HG02870 (cell line): ENCODE data around the gene KCTD1.
"Not testable (repeated sequence)": the region's sequence is repeated elsewhere in the genome, so short reads cannot be mapped to it uniquely, and the experiment has no call there.

Experiments
- ATAC-seq: cut with Tn5 transposase; IDR thresholded peaks from one replicate; pipeline ENCODE4 v1.9.1; 2021; ENCODE audit warnings: mild to moderate bottlenecking, moderate library complexity; ENCODE audit not compliant: unreplicated experiment

The KCTD1 gene

DNA sequence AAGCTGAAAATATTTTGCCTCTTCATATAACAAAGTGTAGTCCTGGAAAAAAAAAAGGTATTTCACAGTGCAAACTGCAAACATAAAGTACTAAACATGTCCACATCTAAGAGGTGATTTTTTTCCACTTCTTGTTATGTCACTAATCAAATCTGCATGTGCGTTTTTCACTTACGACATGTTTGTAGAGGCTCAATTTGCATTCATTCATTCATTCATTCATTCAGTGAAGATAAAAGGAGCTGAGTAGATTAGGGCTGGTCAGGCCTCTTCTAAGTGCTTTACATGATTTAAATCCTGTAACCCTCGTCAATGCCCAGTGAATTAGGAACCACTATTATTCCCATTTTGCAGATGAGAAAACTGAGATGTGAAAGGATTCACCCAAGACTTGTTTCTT lies 88.5 kb downstream of the KCTD1 start:
- ATAC-seq, result no peak

DNA sequence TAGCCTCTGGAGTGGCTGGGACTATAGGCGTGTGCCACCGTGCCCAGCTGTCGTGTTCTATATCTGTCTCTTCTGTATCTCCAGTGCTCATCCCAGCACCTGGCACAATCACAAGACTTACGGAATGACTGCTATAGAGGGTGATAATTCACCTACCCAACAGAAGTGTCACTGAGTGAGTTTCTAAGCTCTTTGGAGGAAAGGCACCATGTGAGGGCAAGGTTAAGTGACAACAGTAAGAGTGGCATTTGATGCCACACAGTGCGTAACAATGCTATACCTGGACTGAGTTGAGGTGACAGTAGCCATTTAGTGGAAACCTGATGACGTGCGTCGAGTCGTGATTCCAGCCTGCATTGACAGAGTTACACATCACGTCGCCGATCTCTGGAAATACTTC lies 89.0 kb downstream of the KCTD1 start:
- ATAC-seq, result no peak

DNA sequence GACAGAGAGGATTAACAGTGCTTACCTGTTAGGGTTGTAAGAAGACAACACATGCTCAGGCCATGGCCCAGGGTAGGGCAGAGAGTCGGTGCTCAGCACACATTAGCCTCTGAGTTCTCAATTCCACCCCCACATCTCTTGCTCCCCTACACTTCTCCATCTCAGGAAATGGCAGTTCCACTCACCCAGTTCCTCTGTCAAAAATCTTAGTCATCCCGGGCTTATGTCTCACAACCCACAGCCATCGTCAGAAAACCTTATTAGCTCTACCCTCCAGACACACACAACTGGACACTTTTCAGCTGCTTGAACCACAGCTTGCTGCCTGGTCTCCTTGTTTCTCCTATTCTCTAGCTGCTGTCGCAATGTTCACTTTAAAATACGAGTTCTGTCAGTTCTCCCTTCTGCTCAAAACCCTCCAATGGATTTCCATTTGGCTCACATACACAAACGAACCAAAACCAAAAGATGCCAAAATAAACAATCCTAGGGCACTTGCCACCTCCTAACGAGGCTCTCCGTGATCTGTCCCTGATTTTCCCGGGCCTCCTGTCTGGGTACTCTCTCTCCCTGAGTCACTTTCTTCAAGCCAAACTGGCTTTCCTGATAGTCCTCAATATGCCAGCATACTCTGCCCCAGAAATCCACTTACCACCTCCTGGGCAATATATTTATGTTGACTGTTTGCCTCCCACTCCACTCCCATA lies 89.7 kb downstream of the KCTD1 start:
- ATAC-seq, result peak; percentile 78

DNA sequence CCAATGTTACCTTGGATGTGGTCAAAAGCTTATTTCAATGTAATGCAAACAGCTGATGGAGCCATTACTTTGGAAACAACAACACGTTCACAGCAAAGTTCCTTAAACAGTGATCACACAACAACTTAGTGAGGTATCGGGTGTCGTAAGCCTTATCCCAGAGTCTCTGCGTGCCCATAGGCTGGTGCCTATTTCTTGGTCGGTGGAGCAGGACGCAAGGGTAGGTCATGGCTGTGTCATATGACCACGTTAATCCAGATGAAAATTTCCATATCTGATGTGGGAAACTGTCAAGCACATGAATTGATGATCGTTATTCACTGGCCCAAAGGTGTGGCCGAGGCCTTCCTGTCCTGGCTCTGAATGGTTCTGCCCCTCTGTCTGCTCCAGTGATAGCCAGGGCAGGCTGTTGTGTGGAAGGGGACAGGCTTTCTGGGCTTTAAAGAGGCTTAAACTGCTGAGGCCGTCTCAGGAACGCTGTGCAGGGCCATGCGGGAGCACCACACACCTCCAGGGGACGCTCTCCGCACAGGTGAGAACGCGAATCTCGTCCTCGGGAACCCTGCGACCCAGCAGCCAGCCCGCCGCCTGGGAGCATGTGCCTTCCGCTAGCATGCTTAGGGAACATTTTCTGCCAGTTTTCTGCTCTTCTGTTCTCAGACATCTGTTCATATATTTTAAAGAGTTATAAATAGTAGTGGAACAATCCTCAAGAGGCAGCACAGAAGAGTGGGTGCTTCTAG lies 90.6 kb downstream of the KCTD1 start:
- no peak for ATAC-seq

DNA sequence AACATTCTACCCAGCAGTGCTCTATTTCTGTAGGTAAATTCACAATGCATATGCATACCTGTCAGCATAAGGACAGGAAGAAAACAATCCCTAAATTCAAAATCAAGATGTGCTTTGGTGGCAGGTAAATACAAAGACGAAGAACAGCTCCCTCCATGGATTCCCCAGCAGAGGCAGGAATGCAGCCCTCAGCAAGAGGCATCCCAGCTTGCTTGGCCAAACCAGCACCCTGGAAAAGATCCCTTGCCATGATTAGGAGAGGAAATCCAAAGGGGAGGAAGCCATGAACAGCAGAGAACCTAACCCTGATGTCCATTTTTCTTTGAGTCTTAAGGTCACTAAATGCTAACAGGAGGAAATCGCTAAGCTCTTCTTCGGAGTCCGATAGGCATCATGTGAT lies 91.2 kb downstream of the KCTD1 start:
- no peak for ATAC-seq

DNA sequence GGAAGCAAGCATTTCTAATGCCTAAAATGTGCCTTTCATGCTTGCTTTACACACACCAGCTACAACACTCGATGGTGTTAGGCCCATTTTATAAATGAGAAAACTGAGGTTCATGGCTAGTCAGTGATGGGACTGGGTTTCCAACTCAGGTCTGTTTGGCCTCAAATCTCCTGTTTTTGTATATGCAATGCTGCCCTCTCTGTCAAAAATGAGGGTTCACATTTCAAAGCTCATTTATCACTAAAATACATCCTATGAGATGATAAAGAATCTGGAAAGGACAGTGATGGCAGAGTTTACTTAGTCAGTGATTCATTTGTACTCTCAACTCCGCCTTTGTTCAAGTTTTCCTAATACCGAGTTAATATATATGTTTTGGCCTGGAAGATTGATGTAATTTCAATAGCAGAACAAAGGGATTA lies 92.3 kb downstream of the KCTD1 start:
- ATAC-seq, result no peak

DNA sequence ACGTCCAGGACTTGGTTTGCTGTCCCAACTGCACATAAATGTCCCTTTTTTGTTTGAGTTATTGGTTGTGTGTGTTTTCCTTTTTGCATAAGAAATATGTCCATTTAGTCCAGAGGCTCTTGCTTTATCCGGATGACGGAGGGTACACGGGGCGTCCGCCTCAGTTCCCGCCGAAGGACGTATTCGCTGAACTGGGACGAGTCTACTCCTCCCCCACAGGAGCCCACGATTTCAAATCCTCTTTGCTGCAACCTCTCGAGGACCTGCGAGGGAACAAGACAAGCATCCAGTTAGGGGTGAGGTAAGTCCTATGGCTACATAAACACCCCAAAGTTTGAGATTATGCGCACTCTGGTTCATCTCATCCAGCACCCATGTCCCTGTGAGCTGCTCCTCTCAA lies 92.7 kb downstream of the KCTD1 start:
- ATAC-seq, result no peak

DNA sequence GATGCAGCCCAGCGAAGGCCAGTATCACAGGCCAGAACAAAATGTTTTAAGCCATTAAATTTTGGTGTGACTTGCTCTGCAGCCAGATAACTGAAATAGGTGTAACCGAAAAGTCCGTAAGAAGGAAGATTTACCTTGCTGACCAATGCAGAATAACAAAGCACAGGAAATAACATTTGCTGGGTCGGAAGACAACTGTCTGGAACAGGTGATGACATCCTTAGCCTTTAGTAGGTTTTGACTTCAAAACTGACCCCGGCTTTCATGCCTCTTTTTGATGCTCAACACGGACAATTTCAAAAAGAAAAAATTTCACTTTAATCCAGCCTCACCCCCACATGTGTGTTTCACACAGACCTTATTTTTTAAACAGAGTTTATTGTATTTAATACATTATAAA lies 93.7 kb downstream of the KCTD1 start:
- no peak for ATAC-seq

DNA sequence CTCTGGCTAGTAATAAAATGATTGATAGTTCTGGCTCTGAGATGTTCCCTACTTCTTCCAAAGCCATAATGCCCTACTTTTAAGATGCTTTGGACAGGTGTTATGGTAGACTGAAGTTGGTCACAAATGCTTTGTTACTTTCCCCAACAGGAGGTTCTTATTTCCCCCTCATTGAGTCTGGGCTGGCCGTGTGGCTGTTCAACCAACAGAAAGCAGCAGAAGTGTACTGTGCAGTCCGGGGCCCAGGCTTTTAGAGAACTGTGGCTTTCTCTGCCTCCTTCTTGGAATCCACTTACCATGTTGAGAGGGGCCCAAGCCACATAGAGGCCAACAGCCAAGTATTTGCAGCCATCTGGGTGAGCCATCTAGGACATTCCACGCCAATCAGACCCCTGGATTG lies 94.2 kb downstream of the KCTD1 start:
- no peak for ATAC-seq

DNA sequence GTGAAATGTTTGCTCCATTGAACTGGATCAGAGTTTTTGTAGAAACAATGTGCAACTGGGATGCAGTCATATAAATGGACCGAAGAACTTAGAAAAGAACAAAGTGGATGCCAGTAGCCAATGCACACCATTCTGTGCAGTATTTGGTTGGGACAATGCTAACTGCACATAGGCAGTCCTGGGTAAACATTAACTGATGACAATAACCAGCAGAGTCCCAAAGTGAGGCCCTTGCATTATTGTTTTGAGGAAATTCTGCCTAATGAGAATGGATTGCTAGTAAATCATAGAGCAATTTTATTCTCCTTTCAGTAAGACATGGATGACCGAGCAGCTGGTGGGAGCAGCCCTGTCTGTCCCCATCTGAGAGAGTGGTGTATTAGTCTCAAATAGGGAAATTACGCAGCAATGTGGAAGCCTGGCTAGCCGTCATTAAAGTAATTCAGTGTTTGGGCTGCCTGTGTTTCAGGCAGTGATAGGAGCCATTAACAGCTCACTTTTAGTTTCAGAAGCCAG lies 94.9 kb downstream of the KCTD1 start:
- ATAC-seq, result no peak

DNA sequence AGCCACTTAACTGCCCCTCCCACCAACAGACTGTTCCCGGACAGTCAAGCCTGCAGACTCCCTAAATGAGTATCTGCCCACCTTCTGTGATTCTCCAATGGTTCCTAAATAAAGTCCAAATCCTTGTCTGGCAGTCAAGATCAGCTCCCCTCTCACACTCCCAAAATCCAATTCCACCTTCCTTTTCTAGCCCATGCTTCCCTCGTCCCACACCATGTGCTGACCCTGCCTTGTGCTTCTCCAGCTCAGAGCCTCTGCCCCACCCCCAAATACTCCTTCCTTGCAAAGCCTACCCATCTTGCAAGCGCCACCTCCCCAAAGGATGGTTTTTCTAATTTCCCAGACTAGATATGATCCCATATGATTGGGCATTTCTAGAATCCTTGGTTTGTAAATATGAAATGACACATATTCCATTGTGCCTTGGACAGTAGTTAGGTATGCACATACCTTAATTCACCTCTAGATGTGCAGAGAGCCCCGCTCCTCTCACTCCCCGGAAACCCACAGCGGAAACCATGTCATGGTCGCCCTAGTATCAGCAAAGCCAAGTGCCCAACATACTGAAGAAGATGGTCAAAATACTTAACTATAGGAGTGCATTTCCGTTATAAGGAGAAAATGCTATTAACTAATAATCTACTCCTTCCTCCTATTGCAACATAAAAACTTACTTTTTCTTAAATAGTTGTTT lies 97.2 kb downstream of the KCTD1 start:
- ATAC-seq, result no peak

DNA sequence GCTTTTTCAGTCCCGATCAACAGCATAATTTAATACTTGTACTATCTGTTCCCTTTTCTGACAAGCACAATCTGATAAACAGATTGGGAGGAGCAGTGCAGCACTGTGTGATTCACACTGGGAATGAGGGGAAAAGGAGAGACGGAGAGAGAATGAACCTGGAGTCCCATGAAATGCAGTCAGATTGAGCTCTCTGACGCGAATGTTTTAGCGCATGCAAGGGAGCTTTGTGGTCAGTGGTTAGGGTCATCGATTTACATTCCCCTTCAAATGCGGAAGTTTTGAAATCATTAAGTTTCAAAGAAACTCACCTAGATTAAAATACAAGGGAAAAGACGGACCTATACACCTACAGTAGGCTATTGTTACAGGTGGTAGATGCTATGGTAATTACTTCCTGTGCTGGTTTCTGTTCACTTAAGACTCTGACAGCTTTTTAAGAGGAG lies 99.6 kb downstream of the KCTD1 start:
- ATAC-seq, result peak; percentile 75

DNA sequence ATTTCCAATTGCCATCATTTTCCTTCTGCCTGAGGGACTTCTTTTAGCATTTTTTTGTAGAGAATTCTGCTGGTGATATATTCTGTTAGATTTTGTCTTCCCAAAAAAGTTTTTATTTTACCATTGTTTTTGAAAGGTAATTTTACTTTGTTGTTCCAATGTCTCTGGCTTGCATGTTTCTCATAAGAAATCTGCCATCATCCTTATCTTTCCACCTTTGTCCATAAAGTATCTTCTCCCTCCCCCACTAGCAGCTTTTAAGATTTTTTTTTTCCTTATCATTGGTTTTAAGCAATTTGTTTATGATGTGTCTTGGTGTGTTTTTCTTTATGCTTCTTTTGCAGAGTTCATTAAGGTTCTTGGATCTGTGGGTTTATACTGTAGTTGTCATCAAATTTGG lies 104.5 kb downstream of the KCTD1 start:
- no peak for ATAC-seq

DNA sequence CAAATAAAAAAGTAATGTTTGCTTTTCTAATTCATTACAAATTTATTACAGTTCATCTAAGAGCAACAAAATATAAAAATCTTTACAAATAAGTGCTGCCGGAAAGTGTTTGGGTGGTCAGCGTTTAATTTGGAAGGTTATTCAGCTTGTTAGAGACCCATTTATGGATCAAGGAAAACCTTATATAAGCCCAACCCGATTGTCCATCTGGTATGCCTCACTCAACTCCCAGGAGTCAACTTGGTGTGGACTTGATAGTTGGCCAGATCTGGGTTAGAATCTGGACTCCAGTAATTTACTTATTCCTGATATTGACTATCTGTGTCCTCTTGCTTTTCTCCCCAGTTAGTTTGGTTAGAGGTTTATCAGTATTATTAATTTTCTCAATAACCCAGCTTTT lies 106.2 kb downstream of the KCTD1 start:
- ATAC-seq, result no peak

DNA sequence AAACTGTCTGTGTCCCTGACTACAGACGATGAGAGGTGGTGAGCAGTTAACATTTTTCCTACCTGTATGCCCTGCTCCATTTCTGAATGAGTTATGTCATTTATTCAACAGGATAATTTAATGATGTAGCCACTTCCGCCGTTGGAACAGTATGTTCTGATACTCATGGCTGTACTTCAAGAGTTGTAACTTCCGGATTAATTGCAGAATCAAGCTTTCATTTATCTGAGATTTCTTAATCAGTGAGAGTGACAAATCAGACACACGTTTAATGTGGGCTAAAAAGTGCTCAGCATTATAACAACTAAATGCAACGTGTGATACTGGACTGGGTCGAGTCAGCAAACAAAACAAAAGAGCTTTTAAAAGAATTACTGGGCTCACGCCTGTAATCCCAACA lies 107.7 kb downstream of the KCTD1 start:
- no peak for ATAC-seq

DNA sequence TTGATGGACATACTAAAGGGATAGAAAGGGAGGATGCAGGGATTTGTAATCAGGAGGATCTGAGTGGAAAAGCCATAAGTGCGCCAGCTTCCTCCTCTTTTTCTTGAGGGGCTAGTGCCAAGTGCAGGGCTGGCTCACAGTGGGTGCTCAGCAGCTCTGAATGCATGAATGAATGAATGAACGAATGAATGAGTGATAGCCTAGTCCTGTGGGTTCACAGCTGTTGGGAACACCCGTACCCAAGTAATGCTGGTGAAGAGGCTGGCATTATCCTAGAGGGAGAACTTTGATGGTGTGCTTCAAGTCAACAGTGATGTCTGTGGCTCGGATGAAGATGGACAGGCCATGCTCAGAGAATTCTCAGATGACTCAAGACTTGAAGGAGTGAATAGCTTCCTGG lies 108.8 kb downstream of the KCTD1 start:
- no peak for ATAC-seq

DNA sequence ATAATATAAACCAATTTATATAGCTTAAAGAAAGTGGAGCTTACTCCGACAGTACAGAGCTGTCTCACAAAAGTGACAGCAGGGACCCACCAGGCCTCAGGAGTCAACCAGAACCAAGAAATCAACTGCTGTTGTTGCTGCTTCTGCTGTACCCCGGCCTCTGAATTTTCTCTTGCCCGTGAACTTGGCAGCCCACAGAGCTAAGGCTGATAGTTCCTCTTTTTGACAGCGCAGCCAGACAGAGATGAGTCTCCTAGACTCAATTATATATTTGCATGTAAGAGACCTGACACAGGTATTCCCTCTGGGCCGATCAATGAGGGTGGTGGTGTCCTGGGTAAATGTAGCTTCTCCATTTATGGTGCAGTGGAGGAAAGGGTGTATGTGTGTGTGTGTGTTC lies 109.4 kb downstream of the KCTD1 start:
- ATAC-seq, result peak; percentile 96

DNA sequence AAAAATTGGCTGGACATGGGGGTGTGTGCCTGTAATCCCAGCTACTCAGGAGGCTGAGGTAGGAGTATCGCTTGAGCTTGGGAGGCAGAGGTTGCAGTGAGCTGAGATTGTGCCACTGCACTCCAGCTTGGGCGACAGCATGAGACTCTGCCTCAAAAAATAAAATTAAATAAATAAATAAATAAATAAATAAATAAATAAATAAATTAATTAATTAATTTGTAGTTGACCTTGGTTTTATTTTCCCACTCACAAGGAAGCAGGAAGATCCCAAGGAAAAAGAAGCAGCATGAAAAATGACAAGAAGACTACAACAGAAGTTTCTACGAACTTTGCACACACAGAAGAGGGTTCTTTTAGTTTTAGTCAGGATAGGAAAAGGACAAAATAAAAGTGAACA lies 110.7 kb downstream of the KCTD1 start:
- ATAC-seq, result not testable (repeated sequence)

DNA sequence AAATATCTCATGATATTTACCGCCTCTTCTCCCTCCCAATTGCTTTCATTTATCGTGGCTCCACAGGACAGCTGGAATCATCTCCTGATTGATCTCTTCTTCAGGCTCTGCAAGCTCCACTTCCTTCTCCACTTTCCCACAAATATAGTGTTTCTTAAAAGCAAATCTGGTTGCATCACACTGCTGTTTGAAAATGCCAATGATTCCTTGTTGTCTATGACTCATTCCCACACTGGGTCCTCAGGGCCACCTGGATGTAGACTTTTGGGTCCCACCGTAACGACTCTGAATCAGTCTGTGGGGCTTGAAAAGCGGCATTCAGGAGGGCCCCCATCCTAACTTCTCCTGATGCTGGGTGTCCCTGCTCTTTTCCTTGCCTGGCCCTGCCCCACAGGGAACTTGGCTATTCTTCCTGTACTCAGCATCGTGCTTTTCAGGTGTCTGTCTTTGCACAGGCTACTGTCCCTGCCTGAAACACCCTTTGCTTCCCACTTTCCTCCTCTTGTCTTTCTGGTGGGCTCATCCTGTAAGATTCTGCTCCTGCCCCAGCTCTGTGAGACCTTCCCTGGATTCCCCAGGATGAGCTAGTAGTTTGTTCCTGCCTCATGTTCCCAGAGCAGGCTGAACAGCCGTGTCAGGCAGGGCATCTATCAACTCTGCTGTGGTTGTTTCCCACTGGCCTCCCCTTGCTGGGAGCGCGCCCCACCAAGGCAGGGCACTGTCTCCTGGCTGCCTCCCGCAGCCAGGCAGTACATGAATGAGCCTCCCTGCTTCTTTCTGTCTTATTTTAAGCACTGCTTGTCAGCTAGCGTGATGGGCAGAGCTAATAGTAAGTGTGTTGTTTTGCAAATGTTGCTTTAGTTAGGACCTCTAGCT lies 111.9 kb downstream of the KCTD1 start:
- ATAC-seq, result no peak

DNA sequence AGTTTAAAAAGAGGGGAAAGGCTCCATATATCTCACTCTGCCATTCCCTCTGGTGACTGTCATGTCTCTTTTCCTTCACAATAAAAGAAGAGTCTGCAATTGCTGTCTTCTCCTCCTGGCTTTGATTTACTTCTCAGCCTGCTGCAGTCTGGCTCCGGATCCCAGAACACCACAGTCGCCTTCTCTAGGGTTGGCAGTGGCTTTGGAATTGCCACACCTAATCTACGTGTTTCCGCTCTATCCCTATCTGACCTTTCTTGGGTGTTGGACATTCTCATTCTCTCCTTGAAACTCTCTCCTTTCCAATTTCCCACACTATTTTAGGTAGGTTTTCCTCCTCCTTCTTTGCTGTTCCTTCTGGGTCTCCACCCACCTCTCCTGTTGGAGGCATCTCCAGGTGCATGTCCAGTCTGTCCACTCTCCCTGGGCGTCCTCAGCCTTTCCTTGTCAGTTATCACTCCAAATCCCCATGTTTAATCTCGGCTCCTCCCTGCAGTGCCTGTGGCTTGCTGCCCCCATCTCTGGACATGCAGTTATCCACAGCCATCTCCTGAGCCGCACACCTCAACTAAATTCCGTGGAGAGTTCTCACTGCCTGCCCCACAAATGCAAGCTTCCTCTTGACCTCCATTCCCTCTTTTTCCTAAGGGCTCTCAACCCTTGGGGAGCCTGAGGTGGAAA lies 112.8 kb downstream of the KCTD1 start:
- no peak for ATAC-seq
